GM12872 (cell line): ENCODE measurements around the gene ERVFRD-1.

Experiments
- CTCF ChIP-seq: IDR thresholded peaks from 3 replicates; pipeline ENCODE4 v1.5.1; 2011; ENCODE audit warnings: low read depth, mild to moderate bottlenecking, low read length, moderate library complexity; ENCODE audit not compliant: insufficient read depth

ERVFRD-1 gene

GRCh38 chr6:11080296-11080695 lies 31.2 kb downstream of the ERVFRD-1 start:
- no peak for TF ChIP-seq CTCF

- no peak for TF ChIP-seq CTCF
These were observed 33.3 kb downstream of the ERVFRD-1 start for GRCh38 chr6:11078266-11078665.

GRCh38 chr6:11076540-11076939 lies 35.0 kb downstream of the ERVFRD-1 start:
- no peak for TF ChIP-seq CTCF

- no peak for TF ChIP-seq CTCF
These were observed 39.4 kb downstream of the ERVFRD-1 start for GRCh38 chr6:11072101-11072500.

DNA sequence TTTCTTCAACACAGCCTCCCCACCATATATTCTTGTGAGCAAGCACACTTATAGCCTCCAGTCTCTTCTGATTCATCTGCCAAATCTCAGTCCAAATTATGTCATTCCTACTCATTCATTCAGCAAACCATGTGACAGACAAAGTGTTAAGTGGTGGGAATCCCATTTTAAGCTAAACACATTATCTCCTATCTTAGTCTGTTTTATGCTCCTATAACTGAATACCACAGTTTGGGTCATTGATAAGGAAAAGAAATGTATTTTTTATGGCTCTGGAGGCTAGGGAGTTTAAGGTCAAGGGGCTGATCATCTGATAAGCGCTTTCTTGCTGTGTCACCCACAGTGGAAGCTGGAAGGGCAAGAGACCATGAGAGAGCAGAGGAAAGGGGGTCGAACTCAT lies 41.8 kb downstream of the ERVFRD-1 start:
- TF ChIP-seq CTCF = no peak

DNA sequence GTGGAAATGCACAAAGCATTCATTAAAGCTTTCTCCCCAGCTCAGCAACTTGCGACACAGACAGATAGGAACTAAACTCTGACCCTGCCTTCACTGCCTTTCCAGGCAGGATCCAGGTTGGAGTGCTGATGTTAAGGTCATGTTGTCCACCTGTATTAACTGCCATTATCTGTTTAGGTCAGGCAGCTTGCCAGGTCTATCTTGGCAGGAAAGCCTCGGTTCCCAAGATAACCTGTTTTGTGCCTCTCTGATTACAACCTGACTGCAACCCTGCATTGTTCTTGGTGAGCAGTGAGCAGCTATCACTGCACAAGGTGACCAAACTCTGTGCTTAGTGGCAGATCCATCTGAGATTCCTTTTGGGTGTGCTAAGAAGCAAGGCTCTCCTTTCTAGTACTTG lies 44.2 kb downstream of the ERVFRD-1 start:
- TF ChIP-seq CTCF = no peak

- no peak for TF ChIP-seq CTCF
These were observed 44.8 kb downstream of the ERVFRD-1 start for GRCh38 chr6:11066505-11067347.
